ENCODE results near the gene GNG7.

DNA sequence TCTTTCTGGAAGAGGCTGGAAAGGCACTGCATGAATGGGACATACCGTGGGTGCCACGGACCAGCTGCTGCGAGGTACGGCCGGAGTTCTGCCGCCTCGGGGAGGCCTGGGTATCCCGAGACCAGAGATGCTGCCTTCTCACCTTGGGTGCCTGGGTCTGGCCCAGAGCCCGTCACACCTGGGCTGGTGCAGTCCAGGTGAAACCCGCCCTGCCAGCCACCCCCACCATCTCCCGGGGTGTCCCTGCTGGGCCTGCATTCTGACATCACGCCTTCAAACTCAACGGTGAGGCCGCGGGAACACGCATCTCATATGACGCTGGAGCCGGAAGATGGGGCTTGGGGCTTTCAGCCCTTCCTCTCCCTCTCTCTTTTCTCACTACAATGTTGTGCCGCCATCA lies 128.6 kb downstream of the GNG7 start:
- no peak for TF ChIP-seq ELF1 (IDR thresholded peaks at IDR 0.05)
- TF ChIP-seq MAX (IDR thresholded peaks at IDR 0.05; ENCODE audit: low read depth), result no peak
- TF ChIP-seq, protein P1, sequence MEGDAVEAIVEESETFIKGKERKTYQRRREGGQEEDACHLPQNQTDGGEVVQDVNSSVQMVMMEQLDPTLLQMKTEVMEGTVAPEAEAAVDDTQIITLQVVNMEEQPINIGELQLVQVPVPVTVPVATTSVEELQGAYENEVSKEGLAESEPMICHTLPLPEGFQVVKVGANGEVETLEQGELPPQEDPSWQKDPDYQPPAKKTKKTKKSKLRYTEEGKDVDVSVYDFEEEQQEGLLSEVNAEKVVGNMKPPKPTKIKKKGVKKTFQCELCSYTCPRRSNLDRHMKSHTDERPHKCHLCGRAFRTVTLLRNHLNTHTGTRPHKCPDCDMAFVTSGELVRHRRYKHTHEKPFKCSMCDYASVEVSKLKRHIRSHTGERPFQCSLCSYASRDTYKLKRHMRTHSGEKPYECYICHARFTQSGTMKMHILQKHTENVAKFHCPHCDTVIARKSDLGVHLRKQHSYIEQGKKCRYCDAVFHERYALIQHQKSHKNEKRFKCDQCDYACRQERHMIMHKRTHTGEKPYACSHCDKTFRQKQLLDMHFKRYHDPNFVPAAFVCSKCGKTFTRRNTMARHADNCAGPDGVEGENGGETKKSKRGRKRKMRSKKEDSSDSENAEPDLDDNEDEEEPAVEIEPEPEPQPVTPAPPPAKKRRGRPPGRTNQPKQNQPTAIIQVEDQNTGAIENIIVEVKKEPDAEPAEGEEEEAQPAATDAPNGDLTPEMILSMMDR (IDR thresholded peaks at IDR 0.05), result no peak
- no peak for TF ChIP-seq YY1 (IDR thresholded peaks at IDR 0.05; ENCODE audit: low read depth)
- no peak for TF ChIP-seq SIN3A (IDR thresholded peaks at IDR 0.05; ENCODE audit: borderline replicate concordance, low read depth, low read length)
- TF ChIP-seq EP300 (IDR thresholded peaks at IDR 0.05; ENCODE audit: borderline replicate concordance in 1 of 2, low read depth in 1 of 2, low read length in 1 of 2), result no peak
- TF ChIP-seq, protein P2, sequence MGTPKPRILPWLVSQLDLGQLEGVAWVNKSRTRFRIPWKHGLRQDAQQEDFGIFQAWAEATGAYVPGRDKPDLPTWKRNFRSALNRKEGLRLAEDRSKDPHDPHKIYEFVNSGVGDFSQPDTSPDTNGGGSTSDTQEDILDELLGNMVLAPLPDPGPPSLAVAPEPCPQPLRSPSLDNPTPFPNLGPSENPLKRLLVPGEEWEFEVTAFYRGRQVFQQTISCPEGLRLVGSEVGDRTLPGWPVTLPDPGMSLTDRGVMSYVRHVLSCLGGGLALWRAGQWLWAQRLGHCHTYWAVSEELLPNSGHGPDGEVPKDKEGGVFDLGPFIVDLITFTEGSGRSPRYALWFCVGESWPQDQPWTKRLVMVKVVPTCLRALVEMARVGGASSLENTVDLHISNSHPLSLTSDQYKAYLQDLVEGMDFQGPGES (IDR thresholded peaks at IDR 0.05; ENCODE audit: low read depth, low read length), result no peak
- no peak for TF ChIP-seq POLR2AphosphoS5 (IDR thresholded peaks at IDR 0.05; ENCODE audit: low read depth, low read length)
